Stimulated activated CD4-positive, alpha-beta T cell treated with anti-CD3 and anti-CD28 coated beads, Interleukin-2, amount 100 ng/mL, for 24 hours (primary cell): Measurements from ENCODE around the gene GBP6.
A peak's percentile ranks its signal among the peaks of the same experiment; 100 is the strongest.
"Not testable (repeated sequence)": the region's sequence is repeated elsewhere in the genome, so short reads cannot be mapped to it uniquely, and the experiment has no call there.

Source experiments
- DNase-seq, 2 donors: peaks; one replicate each; pipeline ENCODE4 v3.0.0-alpha.2; 2020

The GBP6 gene, protein sequence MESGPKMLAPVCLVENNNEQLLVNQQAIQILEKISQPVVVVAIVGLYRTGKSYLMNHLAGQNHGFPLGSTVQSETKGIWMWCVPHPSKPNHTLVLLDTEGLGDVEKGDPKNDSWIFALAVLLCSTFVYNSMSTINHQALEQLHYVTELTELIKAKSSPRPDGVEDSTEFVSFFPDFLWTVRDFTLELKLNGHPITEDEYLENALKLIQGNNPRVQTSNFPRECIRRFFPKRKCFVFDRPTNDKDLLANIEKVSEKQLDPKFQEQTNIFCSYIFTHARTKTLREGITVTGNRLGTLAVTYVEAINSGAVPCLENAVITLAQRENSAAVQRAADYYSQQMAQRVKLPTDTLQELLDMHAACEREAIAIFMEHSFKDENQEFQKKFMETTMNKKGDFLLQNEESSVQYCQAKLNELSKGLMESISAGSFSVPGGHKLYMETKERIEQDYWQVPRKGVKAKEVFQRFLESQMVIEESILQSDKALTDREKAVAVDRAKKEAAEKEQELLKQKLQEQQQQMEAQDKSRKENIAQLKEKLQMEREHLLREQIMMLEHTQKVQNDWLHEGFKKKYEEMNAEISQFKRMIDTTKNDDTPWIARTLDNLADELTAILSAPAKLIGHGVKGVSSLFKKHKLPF

DNA sequence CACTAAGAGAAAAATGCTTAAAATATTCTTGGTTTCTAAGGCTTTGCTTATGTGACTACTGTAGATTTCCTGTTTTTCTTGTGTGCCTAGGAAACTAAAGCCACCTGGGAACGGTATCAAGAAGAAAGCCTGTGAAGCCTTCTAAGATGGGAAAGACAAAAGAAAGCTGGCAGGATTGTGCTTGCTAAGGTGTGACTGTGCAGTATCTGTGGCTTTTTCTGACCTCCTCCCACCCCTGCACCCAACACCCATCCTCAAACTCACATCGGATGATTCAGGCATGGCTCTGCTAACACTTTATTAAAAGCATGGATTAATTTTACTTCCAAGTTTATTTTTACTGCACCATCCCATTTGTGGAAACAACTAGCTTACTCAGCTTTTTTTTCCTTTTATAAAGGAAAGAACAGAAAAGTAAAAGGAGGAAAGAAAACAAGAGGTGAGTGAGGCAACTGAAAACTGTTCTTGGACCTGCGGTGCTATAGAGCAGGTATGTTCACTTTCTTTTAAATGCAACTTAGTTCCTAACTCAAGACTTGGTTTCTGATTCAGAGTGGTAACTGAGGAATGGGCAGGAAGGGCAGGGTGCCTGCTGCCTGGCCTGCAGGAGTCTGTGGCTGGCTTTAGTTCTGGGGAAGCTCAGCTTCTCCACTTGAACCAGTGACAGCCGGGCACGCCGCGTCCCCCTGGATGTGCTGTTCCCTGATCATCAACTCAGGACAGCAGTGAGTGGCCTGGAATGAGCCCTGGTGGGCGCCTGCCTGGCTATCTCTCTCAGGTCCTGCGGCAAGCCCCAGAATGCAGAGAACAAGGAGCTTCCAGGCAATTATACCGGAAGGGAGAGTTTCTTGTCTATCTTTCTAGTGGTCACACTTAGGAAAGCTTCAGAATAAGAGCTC is at the start of gene GBP6:
GBP6 (plus strand) TSS at position 422 of the 899 bp plus-strand sequence. CDS start 4,493 bp downstream, outside the sequence.
- DNase-seq = peak in 1 of 2 donors; percentile 11

DNA sequence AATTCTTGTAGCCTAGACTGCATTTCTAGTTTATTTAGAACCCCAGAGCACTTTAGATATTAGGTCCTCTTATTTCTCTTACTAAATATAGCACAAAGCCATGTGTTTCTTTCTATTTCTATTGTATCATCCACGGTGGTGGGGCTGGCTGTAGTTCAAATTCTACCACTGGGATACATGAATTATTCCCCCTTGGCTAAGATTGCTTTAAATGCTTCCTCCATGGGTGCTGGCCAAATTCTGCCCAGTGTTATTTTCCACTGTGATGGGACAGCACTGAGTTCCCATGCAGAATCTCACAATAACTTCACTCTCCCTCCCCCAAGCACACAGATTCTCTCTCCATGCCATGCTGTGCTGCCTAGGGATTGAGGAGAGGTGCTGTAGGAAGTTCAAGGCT is 41.5 kb upstream of the GBP6 start:
- no peak for DNase-seq

DNA sequence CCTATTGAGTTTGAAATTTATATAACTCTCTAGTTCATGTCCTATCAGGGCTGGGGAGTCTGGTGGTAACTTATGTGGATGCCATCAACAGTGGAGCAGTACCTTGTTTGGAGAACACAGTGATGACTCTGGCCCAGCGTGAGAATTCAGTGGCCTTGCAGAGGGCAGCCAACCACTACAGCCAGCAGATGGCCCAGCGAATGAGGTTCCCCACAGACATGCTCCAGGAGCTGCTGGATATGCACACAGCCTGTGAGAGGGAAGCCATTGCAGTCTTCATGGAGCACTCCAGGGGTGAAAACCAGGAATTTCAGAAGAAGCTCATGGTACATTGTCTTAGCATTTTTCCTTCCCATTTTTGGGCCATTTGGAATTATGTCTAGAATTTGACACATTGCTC is 32.0 kb upstream of the GBP6 start:
- no peak for DNase-seq

DNA sequence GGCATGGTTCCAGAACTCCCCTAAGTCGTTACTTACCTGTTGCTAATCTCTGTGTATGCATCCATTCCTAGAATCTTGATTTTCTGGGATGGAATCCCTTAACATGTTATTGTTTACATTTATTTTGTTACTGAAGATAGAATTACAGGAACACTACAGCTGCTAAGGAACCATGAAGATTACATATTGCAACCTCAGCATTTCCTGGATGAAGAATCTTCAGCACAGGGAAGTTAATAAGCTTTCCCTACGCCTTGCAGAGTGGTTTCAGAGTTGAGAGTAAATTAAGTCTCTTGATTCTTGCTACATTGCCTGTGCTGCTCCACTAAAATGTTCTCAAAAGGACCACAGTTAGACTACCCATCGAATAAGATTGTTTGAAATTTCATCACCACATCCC is 31.4 kb upstream of the GBP6 start:
- DNase-seq = no peak

DNA sequence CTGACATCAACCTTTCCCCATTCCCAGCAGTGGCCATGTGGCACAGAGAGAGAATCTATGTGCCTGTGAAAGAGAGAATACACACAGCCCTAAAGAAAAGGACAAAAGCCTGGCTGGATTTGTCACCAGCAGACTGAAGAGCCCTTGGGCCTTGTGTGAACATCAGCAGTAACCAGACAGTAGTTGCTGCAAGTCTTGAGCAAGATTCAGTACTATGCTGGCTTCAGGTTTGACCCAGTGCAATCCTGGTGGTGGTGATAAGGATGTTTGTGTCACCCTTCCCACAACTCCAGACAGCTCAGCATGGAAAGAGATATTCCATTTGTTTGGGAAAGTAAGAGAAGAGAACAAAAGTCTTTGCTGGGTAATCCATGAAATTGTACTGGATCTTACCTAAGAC is 28.4 kb upstream of the GBP6 start:
- no peak for DNase-seq

DNA sequence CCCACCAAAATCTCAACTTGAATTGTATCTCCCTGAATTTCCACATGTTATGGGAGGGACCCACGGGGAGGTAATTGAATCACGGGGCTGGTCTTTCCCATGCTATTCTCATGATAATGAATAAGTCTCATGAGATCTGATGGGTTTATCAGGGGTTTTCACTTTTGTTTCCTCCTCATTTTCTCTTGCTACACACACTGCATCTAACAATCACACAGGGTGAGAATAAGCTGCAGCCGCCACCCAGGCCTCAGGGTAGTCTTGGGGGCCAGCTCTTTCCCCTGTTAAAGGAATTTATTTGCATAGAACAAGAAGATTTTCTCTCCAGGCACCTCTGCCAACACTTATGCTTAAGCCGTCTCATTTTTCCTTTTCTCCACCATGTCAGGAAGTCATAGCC is 26.0 kb upstream of the GBP6 start:
- no peak for DNase-seq

DNA sequence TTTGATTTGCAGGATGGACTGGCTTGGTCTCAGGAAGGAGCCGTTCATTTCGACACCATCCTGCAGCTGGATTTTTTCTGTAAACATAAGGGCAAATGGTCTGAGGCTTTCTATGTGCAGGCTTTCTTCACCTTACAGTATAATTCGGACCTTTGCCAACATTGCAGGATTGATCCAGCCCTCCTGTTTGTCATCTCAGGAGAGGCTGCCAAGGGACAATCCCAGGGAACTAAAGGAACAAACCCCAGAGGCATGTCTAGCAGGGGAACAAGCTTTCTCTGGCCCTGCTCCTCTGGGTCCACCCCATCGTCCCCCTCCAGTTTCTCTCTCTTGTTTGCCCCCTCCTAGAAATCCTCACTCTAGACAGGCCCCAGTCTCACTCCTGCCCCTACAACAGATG is 24.8 kb upstream of the GBP6 start:
- DNase-seq = no peak

DNA sequence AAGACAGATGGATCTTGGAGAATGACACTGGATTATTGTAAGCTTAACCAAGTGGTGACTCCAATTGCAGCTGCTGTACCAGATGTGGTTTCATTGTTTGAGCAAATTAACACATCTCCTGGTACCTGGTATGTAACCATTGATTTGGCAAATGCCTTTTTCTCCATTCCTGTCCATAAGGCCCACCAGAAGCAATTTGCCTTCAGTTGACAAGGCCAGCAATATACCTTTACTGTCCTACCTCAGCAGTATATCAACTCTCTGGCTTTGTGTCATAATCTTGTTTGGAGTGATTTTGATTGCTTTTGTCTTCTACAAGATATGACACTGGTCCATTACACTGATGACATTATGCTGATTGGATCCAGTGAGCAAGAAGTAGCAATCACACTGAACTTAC is 18.4 kb upstream of the GBP6 start:
- not testable (repeated sequence) for DNase-seq

DNA sequence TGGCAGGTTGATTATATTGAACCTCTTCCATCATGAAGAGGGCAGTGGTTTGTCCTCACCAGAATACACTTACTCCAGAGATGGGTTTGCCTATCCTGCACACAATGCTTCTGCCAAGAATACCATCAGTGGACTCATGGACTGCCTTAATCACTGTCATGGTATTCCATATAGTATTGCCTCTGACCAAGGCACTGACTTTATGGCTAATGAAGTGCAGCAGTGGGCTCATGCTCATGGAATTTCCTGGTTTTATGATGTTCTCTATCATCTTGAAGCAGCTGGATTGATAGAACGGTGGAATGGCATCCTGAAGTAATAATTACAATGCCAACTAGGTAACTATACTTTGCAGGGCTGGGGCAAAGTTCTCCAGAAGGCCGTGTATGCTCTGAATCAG is 16.6 kb upstream of the GBP6 start:
- no peak for DNase-seq

DNA sequence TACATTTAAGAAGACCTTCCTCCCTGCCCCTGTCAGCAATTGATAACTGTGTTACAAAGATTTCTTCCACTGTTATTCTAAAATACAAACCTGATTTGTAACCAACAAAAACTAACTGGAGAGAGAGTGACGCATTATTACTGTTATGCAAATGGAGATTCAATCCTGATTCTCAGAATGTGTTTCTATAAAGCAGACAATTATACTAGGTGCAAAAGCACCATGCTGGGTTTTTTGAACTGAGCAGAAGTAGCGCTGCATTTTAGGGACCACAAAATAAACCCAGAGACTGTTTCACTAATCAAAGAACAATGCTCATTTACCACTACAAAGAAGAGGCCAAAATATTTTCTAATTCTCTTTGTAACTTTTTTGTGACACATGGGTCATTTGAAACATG is 13.6 kb upstream of the GBP6 start:
- DNase-seq = no peak

DNA sequence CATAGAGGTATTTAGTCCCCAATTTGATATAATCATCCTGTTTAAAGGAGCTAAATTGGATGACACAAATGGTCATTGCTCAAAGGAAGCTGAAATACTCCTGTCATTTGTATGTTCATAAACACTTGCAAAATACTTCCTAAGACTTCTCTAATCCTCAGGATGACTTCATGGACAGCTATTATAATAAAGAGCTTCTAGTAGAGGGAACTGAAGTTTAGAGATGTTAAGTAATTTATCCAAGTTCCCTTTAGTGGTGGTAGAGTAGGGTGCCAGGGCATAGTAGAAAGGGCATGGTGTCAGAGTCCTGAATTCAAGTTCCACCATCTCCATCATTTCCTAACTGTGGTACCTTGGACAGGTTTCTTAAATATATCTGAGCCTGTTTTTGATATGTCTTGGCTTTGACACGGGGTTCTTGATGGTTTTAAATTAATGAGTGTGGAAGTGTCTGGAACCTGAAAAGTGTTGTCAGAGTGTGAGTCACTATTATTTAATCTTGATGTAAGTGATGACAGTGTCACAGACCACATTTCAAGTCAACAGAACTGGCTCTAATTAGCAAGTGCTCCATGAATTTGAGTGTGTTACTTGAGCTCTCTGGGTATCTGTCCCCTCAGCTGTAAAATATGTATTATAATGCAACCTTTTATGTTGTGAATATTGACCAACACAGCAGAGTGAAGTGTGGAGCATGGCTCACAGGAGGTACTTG is 12.1 kb upstream of the GBP6 start:
- no peak for DNase-seq

DNA sequence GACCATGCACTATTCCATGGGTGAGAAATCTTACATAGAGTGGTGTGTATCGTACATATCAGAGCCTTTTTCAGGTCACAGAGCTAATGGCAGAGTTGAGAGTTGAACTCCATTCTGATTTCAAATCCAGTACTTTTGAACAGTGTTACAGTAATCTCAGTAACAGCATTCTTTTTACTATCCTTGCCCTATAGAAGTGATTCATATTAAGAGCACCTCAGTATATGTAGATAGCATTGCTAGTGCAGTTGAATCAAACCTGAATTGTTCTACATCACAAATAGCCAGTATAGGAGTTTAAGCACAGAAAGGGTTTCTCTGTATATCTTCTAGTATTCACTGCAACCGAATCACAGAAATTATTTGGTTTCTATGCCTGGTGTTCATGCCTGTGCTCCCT is 11.4 kb upstream of the GBP6 start:
- DNase-seq = no peak

DNA sequence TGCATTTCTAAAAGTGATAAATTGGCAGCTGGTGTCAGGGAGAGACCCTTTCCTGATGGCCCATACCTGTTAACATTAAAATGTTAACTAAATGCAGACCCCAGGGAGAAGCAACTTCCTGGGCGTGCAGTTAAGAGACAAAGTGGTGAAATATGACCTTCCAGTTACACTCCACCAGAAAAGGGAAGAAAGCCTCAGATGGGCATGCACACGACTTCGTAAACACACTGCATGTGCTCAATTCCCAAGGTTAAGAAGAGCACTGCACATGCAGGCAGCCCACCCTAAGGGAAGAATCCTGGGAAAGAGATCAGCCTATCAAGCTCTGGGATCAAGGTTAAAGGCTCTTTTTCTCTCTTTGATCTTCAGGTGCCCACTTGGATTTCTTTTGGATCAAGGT is 9.7 kb upstream of the GBP6 start:
- no peak for DNase-seq

DNA sequence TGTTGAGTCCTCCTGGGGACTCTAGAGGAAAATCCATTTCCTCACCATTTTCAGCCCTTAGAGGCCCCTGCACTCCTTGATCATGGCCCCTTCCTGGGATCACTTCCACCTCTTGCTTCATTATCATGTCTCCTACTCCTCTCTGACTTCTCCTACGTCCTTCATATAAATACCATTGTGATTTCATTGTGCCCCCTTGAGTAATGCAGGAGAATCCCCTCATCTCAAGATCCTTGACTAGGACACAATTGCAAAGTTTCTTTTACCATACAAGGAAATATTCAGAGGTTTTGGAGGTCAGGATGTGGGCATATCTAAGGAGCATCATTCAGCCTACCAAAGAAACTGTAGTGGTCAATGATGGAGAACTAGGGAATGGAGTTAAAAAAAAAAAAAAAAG is 8.8 kb upstream of the GBP6 start:
- no peak for DNase-seq

DNA sequence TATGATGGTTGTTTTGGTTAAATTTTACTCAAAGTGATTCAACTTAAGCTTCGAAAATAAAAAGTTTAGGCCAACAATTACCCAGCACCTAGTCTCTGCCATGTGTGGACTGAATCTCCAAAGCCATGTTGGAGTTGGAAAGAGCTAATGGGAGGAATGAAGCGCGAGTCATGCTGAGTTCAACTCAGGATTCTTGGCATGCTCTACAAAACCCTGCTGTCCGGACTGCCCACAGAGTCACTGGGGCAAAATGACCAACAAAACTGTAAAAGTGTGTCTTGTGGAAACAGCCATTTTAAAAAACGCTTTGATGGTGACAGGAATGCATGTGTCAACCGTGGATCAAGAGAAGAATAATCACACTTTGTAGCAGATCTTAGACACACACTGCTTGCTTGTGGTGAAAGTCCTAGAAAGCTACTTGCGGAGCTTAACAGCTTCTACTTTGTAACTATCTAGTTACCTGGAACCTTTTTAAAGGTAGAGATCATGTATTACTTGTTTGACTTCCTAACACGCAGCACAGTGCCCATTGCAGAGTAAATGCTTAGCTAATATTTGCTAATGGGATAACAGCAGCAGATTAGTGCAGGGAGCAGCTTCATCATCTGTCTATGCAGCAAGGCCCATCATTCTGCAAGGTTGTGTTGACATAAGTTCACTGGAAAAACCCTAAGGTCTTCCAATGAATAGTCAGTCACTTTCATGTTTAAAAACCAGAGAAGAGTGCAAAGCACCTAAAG is 7.0 kb upstream of the GBP6 start:
- no peak for DNase-seq

DNA sequence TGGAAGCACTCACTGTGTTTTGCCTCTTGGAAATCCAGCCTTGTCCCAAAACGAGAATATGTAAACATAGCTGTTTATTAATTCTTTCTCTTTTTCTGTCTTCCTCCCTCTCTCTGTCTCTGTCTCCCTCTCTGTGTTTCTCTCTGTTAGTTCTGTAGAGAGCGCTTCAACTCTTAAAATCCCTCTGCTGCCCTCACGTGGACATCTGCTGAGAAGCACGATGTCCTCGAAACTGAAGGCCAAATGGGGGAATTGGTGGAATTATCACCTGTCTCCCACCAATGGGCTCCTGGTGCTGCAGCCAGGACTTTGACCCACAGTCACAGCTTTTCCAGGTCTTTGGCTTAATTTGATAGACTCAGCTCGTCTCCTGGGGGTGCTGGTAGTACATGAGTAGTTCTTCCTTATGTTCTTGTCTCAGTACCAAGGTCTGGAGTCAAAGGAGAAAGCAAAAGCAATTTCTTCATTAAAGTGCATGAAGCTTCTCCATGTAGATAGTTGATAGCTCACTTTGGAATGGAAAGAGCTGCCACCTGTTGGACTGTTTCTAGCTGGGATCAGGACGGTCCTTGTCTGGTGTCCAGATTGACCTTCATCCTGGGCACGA is 5.5 kb upstream of the GBP6 start:
- DNase-seq = peak; percentile 87 to 88

DNA sequence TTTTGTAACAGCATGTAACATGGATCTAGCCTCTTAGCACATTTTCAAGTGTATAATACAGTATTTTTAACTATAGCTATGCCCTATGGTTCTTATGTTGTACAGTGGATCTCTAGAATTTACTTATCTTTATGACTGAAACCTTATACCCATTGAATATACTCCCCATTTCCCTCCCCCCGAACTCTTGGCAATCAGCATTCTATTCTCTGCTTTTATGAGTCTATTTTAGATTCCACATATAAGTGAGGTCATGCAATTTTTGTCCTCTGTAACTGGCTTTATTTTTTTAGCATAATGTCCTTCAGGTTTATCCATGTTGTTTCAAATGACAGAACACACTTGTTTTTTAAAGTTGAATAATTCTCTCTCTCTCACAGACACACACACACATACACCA is 3.1 kb upstream of the GBP6 start:
- DNase-seq = no peak

DNA sequence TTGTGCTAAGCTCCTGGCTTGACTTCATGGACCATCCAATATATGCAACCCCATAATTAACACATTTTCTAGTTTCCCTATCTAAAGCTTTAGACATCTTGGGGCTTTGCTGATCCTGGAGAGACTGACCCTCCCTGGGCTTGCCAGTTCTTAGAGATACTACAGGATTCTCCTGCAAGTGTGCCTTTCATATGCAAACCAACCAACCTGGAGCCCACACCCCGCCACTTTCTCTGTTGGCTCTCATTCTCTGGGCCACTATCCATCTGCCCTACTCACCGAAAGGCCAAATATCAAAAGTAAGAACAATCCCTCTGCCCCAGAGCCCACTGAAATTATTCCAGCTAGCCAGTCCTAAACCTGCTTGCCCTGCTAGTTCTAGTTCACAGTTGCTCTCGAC is 2.2 kb upstream of the GBP6 start:
- DNase-seq = no peak

DNA sequence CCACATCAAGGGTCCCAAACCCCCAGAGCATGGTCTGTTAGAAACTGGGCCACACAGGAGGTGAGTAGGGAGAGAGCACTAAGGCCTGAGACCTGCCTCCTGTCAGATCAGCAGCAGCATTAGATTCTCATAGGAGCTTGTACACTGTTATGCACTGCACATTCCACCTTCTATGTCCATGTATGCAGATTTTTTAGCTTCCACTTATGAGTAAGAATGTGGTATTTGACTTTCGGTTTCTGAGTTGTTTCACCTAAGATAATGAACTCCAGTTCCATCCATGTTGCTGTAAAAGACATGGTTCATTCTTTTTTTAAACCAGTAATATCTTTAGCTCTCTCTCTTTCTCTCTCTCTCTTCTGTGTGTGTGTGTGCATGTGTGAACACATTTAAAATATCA is 663 bp upstream of the GBP6 start:
- no peak for DNase-seq

DNA sequence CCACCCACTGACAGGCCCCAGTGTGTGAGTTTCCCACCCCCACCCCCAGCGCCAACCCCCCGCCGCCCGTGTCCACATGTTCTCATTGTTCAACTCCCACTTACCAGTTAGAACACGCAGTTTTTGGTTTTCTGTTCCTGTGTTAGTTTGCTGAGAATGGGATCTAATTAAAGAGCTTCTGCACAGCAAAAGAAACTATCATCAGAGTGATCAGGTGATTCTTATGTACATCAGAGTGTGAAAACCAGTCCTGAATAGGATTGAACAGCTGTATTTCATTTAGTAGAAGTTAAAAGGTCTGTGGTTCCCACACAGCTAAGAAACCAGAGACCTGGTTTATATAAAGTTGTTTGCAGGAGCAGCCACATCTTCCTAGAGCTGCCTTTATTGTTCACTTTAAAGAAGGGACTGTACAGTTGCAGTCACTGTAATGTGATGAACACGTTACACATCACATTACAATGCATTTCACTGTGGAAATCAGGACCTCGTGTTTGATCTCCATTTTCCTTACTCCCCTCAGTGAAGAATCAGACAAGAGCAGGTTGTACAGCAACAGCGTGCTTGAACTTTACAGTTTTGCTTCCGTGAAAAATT is 1.2 kb downstream of the GBP6 start:
- DNase-seq = no peak

DNA sequence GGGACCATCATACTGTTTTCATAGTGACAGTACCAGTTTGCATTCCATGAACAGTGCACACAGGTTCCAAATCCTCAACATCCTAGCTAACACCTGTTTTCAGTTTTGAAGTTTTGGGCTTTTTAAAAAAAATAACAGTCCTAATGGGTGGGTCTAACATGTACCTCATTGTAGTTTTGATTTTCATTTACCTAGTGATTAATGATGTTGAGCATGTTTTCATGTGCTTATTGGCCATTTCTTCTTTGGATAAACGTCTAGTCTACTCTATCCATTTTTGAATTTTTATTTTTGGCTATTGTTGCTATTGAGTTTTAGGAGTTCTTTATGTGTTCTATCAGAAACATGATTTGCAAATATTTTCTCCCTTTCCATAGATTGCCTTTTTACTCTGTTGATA is 3.4 kb downstream of the GBP6 start:
- DNase-seq = no peak
